GM21825 (cell line): ENCODE data around the gene FAM13A.
"Not testable (repeated sequence)": the region's sequence is repeated elsewhere in the genome, so short reads cannot be mapped to it uniquely, and the experiment has no call there.

Experiments used
- ATAC-seq: cut with Tn5 transposase; IDR thresholded peaks from one replicate; pipeline ENCODE4 v1.9.1; 2021; ENCODE audit warnings: mild to moderate bottlenecking, moderate library complexity; ENCODE audit not compliant: unreplicated experiment

FAM13A gene

DNA sequence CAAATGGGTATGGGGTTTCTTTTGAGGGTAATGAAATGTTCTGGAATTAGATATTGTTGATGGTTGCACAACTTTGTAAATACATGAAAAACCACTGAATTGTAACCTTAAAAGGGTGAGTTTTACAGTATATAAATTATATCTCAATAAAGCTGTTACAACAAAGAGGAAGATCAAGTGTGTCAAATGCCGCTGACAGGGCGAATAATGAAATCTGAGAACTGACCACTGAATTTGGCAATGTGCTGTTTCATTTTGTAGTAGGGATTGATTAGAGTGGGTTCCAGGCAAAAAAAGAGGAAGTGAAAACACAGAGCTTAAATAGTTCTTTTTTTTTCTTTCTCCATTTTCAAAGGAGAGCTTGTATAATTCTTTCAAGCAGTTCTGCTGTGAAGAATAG lies 198.2 kb downstream of the FAM13A start:
- peak; percentile 93 for ATAC-seq

- ATAC-seq: no peak
These were observed 199.4 kb downstream of the FAM13A start for GRCh38 chr4:88857588-88857987.

DNA sequence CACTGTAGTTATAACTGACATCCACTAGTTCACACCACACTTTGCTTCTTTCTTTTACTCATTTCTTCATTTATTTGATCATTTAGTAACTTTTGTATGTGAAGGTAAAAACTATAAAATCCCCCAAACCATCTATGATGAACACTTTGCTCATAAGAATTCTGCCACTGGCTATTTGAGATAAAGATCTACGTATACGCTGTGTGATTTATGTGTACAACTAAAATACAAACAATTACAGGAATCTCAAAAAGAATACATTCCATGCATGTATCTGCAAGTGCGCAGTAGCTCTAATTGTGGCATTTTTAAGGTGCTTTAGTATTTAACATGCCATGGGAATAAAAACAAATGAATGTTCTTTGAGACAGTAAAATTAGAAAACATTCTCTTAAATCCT lies 202.5 kb downstream of the FAM13A start:
- no peak for ATAC-seq

DNA sequence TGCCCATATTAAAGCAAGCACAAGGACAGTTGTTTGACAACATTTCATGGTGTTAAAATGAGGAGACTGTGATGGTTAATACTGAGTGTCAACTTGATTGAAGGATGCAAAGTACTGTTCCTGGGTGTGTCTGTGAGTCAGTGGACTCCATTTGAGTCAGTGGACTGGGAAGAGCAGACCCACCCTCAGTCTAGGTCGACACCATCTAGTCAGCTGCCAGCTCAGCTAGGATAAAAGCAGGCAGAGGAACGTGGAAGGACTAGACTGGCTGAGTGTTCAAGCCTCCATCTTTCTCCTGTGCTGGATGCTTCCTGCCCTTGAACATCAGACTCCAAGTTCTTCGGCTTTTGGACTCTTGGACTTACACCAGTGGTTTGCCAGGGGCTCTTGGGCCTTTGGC lies 203.4 kb downstream of the FAM13A start:
- not testable (repeated sequence) for ATAC-seq

- ATAC-seq: no peak
These were observed 210.7 kb downstream of the FAM13A start for GRCh38 chr4:88846206-88846790.

- no peak for ATAC-seq
These were observed 213.8 kb downstream of the FAM13A start for GRCh38 chr4:88843067-88843685.

DNA sequence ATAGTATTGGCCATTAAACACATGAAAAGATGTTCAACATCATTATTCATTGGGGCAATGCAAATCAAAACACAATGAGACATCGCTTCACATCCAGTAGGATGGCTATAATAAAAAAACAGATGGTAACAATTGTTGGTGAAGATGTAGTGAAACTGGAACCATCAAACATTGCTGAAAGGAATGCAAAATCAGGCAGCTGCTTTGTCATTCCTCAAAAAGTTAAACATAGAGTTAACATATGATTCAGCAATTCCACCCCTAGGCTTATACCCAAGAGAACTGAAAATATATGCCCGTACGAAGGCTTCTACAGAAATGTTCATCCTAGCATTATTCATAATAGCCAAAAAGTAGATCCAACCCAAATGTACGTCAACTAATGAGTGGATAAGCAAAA lies 215.3 kb downstream of the FAM13A start:
- no peak for ATAC-seq

- no peak for ATAC-seq
These were observed 220.8 kb downstream of the FAM13A start for GRCh38 chr4:88836216-88836615.

DNA sequence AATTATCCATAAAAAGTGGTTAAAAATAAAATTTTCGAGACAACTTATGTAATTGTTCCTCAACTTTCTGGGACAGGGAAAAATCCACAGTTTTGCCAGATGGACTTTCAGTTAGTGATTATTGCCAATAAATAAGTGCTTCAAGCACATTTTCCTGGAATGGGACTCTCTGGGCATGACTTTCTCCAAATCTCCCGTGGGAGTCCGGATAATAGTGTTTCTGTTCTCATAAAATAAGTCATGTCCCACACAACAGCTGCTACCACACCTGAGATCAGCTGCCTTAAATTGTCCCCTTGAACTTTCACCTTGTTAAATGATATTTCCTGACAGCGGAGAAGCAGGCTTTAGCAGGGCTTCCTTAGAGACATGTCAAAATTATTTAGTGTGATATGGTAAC lies 226.0 kb downstream of the FAM13A start:
- ATAC-seq: no peak

- ATAC-seq: no peak
These were observed 226.4 kb downstream of the FAM13A start for GRCh38 chr4:88830598-88830997.

DNA sequence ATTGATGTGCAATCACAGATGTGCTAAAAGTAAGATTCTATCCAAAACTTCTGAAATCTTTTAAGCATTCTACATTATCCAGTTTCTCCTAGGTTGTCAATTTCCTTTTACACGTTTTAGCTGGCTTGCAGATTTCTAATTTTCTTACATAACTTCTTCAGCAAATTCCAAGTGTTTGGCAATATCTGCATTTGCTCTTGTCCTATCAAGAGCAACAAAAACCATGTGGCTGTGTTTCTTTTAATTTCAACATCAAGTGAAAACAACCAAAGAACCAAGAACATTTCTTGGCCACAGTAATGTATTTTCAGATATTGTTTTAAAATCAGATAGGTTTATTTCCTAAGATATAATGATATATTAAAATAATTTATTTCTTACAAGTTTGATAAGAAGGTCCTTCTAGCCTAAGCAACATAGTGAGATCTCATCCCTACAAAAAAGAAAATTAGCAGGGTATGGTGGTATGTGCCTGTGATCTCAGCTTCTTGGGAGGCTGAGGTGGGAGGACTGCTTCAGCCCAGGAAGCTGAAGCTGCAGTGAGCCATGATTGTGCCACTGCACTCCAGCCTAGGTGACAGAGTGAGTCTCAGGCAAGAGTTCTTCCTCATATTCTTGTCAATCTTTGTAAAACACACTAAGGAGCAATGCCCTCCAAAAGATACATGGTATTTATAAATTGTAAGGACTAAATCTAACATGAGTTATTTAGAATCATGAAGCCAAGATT lies 228.0 kb downstream of the FAM13A start:
- no peak for ATAC-seq

DNA sequence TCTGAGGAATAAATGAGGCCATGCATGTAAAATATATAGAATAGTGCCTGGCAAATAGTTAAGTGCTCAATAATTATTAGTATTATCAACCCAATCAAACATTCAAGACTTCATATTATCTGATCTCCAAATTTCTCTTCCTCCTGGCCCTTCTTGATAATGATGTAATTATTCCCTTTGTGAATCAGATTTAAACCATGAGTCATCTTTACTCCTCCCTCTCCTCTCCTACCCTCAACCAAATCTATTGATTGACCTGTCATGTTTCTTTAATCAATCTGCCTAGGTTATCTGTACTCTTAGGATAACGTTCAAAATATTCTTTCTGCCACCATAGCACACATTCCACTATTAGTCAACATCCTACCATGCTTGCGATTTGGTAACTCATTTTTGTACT lies 229.5 kb downstream of the FAM13A start:
- ATAC-seq: no peak

GRCh38 chr4:88826771-88827170 lies 230.2 kb downstream of the FAM13A start:
- no peak for ATAC-seq

DNA sequence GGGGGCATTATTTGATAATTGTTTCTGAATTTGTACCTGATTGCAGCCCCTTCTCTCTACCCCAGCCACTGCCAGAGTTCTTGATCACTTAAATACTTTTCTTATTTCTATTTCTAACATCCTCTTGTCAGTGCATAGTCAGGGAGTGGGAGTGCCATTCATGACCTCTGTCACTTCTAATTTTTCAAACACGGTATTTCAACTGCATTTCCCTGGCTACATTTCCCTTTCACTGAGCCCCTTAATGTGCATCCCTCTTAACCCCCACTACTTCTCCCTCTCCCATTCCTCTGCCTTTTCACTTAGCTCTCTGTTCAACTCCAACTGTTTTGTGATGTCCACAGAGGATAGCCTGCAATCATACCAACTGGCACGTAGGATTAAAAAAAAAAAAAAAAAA lies 231.1 kb downstream of the FAM13A start:
- ATAC-seq: no peak

DNA sequence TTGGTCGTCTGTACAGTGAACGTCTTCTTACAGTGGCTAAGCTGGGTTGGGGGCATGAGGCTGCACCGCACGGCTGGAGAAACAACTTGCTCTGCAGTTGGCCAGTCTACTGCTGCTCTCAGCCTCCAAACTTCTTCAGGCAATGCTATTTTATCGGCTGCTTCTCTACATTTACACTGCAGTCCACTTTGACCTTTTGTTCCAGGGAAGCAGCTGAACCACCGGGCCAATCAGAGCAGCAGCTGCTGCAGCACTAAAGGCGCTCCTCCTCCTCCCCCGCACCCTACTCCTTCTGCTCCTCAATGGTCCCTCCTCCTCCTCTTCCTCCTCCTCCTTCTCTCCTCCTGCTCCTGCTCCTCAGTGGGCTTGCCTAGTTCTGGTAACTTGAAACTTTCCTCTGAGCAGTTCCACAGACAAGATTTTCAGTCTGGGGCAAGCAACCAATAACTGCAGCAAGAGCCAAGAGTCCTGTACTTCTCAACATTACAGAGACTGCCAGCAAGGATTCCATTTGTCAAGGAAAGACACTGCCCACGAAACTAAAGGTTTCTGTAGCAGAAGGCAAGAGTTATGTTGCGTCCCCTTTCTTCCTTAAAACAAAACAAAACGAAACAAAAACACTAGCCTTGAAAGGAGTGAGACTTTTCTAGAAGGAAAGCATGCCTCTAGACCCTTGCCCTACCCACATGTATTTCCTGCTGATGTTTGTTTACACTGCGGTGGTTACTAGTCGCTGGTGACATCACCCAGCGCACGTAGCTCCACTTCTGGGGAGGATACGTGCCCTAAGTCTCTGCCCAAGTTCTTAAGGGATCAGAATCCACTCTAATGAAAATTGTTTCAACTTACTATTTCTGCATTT lies 233.7 kb downstream of the FAM13A start:
- peak; percentile 98 for ATAC-seq

DNA sequence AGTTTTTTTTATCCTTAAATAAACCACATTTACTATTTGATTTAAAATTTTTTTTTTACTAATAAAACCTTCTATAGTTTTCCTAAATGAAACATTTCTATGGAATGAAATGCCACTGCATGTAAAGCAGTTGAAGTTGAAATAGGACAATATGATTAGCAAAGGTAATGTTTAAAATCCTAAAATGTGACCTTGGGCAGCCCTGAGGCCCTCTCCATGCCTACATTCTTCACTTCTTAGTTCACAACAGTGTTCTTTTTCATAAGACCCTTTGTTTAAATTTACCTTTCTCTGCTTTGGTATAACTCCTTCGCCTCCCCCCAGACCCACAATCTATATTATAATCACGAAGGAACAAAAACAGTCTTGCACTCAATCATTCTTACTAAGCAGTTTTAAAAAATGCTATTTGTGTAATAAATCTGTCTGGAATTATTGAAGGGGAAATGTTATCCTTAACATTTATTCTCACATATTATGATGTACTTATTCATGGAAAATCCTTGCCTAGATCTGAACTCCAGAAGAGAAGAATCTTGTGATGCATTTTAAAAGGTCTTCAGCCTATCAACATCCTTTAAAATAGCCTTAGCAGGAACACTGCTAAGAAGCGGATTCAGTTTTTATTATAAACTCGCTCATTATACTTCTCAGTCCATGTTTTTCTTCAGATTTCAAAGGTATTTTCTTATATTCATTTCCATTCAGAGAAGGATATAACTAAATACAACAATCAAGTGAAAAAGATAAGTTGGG lies 234.8 kb downstream of the FAM13A start:
- no peak for ATAC-seq

DNA sequence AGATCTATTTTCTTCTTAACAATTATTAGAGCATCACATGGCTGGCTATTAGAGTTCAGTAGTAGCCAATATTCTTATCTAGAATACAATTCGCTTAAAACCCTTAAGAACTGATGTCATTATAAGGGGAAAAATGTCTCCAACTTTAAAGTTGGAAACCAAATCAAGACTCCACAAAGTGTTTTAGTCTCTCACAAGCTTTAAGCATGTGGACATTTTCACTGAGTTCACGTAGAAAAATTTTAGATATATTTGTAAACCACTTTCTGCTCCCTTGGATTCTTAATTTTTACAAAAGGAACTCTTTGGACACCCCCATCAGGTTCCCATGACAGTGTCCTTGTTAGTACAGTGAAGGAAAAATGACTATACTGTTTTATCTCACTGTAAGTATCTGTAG lies 235.5 kb downstream of the FAM13A start:
- ATAC-seq: no peak

- no peak for ATAC-seq
These were observed 236.1 kb downstream of the FAM13A start for GRCh38 chr4:88820698-88821415.

GRCh38 chr4:88819818-88820697 lies 236.9 kb downstream of the FAM13A start:
- ATAC-seq: no peak
